ENCODE results near the gene SLC23A1.

GRCh38 chr5:139413963-139414362 is 30.9 kb upstream of the SLC23A1 start:
- TF ChIP-seq EZH2 (IDR thresholded peaks at IDR 0.05; ENCODE audit: borderline replicate concordance, insufficient read depth, low read depth, low read length, poor library complexity, severe bottlenecking): no peak
- TF ChIP-seq, protein P1, sequence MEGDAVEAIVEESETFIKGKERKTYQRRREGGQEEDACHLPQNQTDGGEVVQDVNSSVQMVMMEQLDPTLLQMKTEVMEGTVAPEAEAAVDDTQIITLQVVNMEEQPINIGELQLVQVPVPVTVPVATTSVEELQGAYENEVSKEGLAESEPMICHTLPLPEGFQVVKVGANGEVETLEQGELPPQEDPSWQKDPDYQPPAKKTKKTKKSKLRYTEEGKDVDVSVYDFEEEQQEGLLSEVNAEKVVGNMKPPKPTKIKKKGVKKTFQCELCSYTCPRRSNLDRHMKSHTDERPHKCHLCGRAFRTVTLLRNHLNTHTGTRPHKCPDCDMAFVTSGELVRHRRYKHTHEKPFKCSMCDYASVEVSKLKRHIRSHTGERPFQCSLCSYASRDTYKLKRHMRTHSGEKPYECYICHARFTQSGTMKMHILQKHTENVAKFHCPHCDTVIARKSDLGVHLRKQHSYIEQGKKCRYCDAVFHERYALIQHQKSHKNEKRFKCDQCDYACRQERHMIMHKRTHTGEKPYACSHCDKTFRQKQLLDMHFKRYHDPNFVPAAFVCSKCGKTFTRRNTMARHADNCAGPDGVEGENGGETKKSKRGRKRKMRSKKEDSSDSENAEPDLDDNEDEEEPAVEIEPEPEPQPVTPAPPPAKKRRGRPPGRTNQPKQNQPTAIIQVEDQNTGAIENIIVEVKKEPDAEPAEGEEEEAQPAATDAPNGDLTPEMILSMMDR (IDR thresholded peaks at IDR 0.05): no peak
